IPS-11a (cell line): ENCODE data around the gene ART5.
A peak's percentile ranks its signal among the peaks of the same experiment; 100 is the strongest.

Source experiments
- H3K4me3 ChIP-seq: one replicate; pipeline ENCODE4 v1.5.1; 2013; ENCODE audit warnings: low read depth, low read length, control low read depth

Gene ART5, protein sequence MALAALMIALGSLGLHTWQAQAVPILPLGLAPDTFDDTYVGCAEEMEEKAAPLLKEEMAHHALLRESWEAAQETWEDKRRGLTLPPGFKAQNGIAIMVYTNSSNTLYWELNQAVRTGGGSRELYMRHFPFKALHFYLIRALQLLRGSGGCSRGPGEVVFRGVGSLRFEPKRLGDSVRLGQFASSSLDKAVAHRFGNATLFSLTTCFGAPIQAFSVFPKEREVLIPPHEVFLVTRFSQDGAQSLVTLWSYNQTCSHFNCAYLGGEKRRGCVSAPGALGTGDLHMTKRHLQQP

DNA sequence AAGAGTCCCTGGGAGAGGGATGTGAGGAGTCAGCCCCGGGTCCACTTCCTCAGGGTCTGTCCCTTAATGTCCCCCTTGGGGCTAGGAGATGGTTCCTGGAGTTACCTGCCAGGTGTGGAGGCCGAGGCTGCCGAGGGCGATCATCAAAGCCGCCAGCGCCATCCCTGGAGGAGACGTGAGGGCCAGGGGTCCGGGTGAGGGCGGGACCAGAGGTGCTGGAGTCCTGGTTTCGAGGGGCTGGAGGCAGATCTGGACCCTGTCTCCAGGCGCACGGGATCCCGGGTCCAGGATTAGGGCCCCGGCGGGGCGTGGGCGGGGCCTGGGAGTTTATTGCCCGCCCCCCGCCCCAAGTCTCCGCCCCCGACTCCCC lies at the start of gene ART5:
Gene ART5 (minus strand): TSS at position 292 of the 370 bp plus-strand sequence. CDS start 130 bp downstream, at position 162.
- H3K4me3 ChIP-seq = peak within 1 kb of the TSS; percentile 60

GRCh38 chr11:3686751-3687150 lies 45.0 kb upstream of the ART5 start:
- H3K4me3 ChIP-seq = no peak overlapping the region

- H3K4me3 ChIP-seq = no peak overlapping the region
Measured at GRCh38 chr11:3685923-3686322, 44.1 kb upstream of the ART5 start.

GRCh38 chr11:3684819-3685172 lies 43.0 kb upstream of the ART5 start:
- no peak overlapping the region for H3K4me3 ChIP-seq

- H3K4me3 ChIP-seq = no peak overlapping the region
Measured at GRCh38 chr11:3684129-3684818, 42.5 kb upstream of the ART5 start.

DNA sequence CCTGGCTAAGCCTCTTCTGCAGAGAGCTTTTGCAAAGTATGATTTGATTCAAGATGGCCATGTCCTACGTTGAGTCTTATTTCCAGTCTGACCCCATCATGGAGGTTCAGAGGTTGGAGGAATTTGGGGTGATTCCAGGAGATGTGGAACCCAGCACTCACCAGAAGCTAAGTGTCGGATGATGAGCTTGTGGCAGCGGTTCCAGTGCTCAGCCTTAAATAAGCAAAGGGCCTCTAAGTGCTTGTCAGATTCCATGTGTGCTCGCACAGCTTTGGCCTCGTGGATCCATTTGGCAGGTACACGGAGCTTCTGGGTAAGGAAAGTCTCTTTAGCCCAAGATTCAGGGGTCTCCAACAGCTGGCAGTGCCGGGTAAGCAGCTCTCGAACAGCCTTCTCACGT lies 41.2 kb upstream of the ART5 start:
- no peak overlapping the region for H3K4me3 ChIP-seq

GRCh38 chr11:3679077-3679476 lies 37.3 kb upstream of the ART5 start:
- H3K4me3 ChIP-seq = no peak overlapping the region

GRCh38 chr11:3675971-3676370 lies 34.2 kb upstream of the ART5 start:
- no peak overlapping the region for H3K4me3 ChIP-seq

- H3K4me3 ChIP-seq = no peak overlapping the region
Measured at GRCh38 chr11:3674189-3674588, 32.4 kb upstream of the ART5 start.

- no peak within 1 kb of the TSS for H3K4me3 ChIP-seq
Measured at GRCh38 chr11:3671334-3672254, 29.8 kb upstream of the ART5 start, which contains the start of gene CHRNA10. TSS of gene CHRNA10 (minus strand) at chr11:3671384. CDS start at chr11:3671312, 72 bp downstream.

DNA sequence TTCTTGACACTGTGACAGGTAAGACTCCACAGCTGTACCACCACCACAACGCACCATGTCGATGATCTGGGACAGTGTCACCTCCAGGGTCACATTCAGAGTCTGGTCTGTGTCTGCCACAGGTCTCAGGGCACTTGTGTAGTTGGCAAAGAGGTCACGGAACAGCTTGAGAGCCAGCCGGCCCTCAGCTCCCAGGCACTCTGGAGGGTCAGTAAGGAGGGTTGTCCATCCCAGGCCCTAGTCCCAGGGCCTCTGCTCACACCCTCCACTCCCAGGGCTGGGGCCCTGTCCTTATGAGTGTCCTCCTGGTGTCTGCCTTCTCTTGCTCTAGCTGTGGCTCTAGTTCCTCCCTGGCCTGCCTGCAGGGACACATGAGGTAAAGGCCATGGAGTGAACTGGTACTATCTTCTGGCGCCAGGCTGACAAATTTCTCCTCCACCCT lies 28.0 kb upstream of the ART5 start:
- no peak overlapping the region for H3K4me3 ChIP-seq

- H3K4me3 ChIP-seq = no peak overlapping the region
Measured at GRCh38 chr11:3669128-3669527, 27.3 kb upstream of the ART5 start.

DNA sequence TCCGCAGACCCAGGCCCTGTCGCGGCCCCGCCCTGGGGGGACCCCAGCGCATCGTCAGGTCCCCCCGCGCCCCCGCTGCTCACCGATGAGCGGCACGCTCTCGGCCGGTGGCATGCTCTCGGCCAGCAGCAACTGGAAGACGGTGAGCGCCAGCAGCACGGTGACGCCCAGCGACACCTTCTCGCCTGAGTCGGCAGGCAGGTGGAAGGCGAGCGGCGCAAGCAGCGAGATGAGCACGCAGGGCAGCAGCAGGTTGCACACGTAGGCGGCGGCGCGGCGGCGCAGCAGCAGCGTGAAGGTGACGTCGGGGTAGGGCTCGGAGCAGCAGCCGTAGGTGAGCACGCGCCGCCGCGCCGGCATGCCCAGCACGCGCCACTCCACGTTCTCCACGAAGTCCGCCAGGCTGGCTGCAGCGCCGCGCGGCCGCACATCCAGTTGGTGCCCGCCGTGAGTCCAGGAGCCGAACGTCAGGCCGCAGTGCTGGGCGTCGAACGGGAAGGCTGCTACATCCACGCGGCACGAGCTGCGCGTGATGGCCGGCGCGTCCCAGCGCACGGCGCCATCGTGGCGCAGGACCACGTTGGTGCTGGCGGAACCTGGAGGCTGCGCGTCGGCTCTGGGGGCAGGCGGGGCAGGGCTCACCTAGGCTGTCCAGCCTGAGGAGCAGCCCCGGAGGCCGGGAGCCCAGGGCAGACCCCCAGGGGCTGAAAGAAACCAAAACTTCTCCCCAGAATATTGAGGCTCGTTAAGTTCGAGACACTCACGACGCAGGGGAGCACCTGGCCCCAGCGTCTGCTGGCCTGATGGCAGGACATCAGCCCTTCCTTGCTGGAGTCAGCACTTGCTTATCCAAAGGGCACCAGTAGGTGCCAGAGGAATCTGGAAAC lies 25.6 kb upstream of the ART5 start:
- H3K4me3 ChIP-seq = no peak overlapping the region

DNA sequence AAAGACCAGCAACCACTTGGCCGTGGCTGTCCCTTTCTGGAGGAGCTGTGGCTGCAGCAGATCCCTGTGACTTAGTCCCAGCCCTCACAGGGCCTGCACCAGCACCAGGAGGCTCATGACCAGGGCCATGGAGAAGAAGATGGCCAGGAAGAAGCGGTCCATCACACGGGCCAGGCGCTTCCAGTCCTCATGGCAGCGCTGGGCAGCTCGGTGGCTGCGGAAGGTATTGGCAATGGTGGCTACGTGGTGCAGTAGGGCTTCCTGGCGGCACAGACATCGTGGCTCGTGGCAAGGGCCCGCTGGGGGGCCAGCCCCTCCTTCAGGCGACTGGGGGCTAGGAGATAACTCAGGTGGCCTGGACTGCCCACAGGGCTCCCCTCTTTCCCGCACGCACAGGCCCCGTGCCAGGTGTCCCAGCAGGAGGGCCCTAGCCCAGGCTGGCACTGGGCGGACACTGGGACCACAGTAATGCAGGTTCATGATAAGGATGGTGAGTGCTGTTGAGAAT lies 24.3 kb upstream of the ART5 start:
- H3K4me3 ChIP-seq = no peak overlapping the region

DNA sequence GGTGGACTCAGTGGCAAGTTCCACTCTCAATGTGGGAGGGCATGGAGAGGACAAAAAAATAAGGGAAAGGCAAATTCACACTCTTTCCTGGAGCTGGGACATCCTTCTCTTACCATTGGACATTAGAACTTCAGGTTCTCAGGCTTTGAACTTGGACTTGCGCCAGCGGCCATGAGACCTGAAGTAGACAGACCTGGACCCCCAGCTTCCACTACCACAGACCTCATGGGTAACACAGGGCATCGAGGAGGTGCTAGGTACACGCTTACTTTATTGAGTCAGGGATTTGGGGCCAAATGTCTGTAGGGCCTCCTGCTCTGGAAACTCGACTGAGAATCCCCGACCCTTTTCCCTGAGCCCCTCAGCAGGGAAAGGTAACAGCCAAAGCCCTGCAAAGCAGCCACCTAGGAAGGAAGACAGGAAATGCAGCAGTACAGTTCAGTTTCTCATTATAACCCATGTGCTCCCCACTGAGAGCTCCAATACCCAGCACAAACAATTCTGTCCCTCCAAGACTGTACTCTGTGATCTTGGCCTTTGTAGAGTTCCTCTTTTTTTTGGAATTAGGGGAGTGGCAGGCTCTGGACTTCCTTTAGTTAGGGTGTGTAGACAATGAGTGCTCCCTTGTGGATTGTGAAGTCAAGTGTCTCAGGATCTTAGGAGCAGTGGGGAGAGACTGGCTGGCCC lies 23.7 kb upstream of the ART5 start:
- no peak overlapping the region for H3K4me3 ChIP-seq

GRCh38 chr11:3664032-3664630 lies 22.3 kb upstream of the ART5 start:
- H3K4me3 ChIP-seq = no peak overlapping the region

DNA sequence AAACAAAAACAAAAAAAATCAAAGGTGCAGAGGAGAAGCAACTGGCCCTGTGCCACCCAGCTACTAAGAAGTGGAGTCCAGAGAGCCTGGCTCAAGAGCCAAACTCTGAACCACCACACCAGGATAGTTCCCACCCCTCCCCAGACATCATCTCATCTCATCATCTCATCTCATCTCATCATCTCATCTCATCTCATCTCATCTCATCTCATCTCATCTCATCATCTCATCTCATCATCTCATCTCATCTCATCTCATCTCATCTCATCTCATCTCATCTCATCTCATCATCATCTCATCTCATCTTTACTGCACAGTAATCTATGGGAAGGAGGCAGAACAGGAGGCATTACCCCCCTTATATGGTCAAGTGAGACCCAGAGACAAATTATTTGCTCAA lies 21.1 kb upstream of the ART5 start:
- H3K4me3 ChIP-seq = no peak overlapping the region

- no peak overlapping the region for H3K4me3 ChIP-seq
Measured at GRCh38 chr11:3660960-3661359, 19.2 kb upstream of the ART5 start.
